ENCODE data around the gene MAP2K5.

MAP2K5 gene

DNA sequence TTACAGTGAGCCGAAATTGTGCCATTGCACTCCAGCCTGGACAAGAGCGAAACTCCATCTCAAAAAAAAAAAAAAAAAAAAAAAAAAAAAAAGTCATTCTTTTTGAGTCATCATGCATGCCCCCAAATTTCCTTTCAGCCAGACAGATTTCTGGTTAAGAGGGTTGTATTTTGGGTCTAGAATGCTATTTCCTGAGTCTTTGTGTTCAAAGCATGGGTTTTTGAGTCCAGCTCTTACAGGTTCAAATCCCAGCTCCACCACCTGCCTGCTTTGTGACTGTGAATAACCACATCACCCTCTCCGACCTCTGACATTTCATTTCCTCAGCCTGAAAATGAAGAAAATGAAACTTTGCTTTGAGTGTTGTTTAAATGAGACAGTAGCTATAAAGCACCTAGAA lies 30.9 kb upstream of the MAP2K5 start:
- TF ChIP-seq, protein P1, sequence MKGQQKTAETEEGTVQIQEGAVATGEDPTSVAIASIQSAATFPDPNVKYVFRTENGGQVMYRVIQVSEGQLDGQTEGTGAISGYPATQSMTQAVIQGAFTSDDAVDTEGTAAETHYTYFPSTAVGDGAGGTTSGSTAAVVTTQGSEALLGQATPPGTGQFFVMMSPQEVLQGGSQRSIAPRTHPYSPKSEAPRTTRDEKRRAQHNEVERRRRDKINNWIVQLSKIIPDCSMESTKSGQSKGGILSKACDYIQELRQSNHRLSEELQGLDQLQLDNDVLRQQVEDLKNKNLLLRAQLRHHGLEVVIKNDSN (IDR thresholded peaks at IDR 0.05) = no peak
- TF ChIP-seq CREB1 (IDR thresholded peaks at IDR 0.05; ENCODE audit: low read depth) = no peak
- TF ChIP-seq ZBTB7A (IDR thresholded peaks at IDR 0.05; ENCODE audit: low read depth) = no peak
- no peak for TF ChIP-seq CEBPB (IDR thresholded peaks at IDR 0.05)
- TF ChIP-seq FOXM1 (IDR thresholded peaks at IDR 0.05; ENCODE audit: borderline replicate concordance, low read depth) = no peak
- no peak for TF ChIP-seq EP300 (IDR thresholded peaks at IDR 0.05; ENCODE audit: borderline replicate concordance)
- TF ChIP-seq, protein P2, sequence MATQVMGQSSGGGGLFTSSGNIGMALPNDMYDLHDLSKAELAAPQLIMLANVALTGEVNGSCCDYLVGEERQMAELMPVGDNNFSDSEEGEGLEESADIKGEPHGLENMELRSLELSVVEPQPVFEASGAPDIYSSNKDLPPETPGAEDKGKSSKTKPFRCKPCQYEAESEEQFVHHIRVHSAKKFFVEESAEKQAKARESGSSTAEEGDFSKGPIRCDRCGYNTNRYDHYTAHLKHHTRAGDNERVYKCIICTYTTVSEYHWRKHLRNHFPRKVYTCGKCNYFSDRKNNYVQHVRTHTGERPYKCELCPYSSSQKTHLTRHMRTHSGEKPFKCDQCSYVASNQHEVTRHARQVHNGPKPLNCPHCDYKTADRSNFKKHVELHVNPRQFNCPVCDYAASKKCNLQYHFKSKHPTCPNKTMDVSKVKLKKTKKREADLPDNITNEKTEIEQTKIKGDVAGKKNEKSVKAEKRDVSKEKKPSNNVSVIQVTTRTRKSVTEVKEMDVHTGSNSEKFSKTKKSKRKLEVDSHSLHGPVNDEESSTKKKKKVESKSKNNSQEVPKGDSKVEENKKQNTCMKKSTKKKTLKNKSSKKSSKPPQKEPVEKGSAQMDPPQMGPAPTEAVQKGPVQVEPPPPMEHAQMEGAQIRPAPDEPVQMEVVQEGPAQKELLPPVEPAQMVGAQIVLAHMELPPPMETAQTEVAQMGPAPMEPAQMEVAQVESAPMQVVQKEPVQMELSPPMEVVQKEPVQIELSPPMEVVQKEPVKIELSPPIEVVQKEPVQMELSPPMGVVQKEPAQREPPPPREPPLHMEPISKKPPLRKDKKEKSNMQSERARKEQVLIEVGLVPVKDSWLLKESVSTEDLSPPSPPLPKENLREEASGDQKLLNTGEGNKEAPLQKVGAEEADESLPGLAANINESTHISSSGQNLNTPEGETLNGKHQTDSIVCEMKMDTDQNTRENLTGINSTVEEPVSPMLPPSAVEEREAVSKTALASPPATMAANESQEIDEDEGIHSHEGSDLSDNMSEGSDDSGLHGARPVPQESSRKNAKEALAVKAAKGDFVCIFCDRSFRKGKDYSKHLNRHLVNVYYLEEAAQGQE (IDR thresholded peaks at IDR 0.05; ENCODE audit: low read depth) = no peak
- TF ChIP-seq RAD21 (IDR thresholded peaks at IDR 0.05; ENCODE audit: low read depth) = no peak
- no peak for TF ChIP-seq EGR1 (IDR thresholded peaks at IDR 0.05)
- TF ChIP-seq, protein P3, sequence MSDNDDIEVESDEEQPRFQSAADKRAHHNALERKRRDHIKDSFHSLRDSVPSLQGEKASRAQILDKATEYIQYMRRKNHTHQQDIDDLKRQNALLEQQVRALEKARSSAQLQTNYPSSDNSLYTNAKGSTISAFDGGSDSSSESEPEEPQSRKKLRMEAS (IDR thresholded peaks at IDR 0.05) = no peak
- TF ChIP-seq TEAD4 (IDR thresholded peaks at IDR 0.05) = no peak
- TF ChIP-seq NFIC (IDR thresholded peaks at IDR 0.05) = no peak
- TF ChIP-seq YY1 (IDR thresholded peaks at IDR 0.05; ENCODE audit: low read depth) = no peak
- no peak for TF ChIP-seq TAF1 (IDR thresholded peaks at IDR 0.05; ENCODE audit: low read depth)
- TF ChIP-seq TCF12 (IDR thresholded peaks at IDR 0.05; ENCODE audit: low read depth) = no peak

DNA sequence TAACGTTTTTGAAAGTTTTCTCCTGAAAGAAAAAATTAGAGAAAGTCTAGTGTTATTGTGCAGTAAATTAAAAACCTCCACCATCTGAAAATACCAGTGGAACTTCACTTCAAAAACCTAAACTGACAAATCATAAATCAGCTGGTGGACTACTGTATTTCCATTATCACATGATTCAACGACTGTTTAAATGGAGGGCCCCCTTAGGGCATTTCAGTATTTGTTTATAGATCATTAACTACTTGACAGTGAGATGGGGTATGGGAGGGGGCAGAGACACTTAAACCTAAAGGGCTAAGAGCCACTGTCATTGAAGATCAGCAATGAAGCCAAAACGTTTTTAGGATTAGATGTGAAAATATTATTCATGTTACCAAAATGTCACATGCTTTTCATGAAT lies 30.4 kb upstream of the MAP2K5 start:
- TF ChIP-seq ZBTB7A (IDR thresholded peaks at IDR 0.05; ENCODE audit: low read depth) = no peak
- TF ChIP-seq EGR1 (IDR thresholded peaks at IDR 0.05) = no peak
- TF ChIP-seq CREB1 (IDR thresholded peaks at IDR 0.05; ENCODE audit: low read depth) = no peak
- TF ChIP-seq, protein P2 (IDR thresholded peaks at IDR 0.05; ENCODE audit: low read depth) = no peak
- no peak for TF ChIP-seq TCF12 (IDR thresholded peaks at IDR 0.05; ENCODE audit: low read depth)
- TF ChIP-seq FOXM1 (IDR thresholded peaks at IDR 0.05; ENCODE audit: borderline replicate concordance, low read depth) = no peak
- TF ChIP-seq, protein P3 (IDR thresholded peaks at IDR 0.05) = no peak
- TF ChIP-seq RAD21 (IDR thresholded peaks at IDR 0.05; ENCODE audit: low read depth) = no peak
- TF ChIP-seq EP300 (IDR thresholded peaks at IDR 0.05; ENCODE audit: borderline replicate concordance) = no peak
- no peak for TF ChIP-seq YY1 (IDR thresholded peaks at IDR 0.05; ENCODE audit: low read depth)
- no peak for TF ChIP-seq NFIC (IDR thresholded peaks at IDR 0.05)
- TF ChIP-seq CEBPB (IDR thresholded peaks at IDR 0.05) = no peak
- no peak for TF ChIP-seq TEAD4 (IDR thresholded peaks at IDR 0.05)
- TF ChIP-seq, protein P1 (IDR thresholded peaks at IDR 0.05) = no peak
- no peak for TF ChIP-seq TAF1 (IDR thresholded peaks at IDR 0.05; ENCODE audit: low read depth)

DNA sequence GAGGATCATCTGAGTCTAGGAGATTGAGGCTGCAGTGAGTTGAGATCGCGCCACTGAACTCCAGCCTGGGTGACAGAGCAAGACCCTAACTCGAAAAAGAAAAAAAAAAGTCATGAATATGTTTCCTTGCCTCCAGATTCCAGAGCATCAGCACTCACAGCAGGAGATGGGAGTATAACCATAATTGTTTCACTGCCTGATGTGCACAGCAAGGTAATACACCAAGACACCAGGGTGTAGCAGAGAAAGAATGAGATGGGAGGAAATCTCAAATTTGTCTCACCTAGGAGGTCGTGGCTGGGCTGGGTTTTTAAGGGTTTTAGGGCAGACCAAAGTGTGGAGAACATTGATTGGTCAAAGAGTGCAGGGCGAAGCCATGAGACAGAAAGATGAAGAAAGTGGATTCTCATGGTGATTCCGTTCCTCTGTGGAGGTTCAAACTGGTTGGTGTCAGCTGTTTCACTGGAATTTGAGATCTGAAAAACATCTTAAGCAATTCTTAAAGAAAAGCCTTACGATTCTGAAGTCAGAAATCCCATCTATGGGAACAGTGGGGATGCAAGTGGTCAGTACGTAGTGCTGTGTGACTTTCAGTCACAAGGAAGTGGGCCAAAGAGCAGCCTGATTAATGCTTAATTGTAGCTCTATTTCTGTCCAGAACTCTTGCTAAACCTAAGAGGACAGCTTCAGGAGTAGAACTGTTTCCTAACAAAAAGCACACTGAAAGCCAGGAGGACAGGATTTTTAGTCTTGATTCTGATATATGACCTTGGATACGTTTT lies 29.4 kb upstream of the MAP2K5 start:
- TF ChIP-seq CEBPB (IDR thresholded peaks at IDR 0.05) (no peak), RAD21 (IDR thresholded peaks at IDR 0.05; ENCODE audit: low read depth) (no peak), EP300 (IDR thresholded peaks at IDR 0.05; ENCODE audit: borderline replicate concordance) (no peak)
- TF ChIP-seq, protein P3 (IDR thresholded peaks at IDR 0.05) = no peak

DNA sequence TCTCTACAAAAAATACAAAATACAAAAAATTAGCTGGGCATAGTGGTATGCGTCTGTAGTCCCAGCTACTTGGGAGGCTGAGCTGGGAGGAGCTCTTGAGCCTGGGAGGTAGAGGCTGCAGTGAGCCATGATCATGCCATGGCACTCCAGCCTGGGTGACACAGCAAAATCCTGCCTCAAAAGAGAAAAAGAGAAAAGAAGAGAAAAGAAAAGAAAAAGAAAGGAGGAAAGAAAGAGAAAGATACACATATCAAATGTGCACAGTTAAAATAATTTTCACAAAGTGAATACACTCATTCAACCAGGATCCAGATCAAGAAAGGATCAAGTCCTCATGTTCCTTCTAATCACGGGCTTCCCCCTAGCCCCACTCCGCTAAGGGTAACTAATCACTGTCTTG lies 27.4 kb upstream of the MAP2K5 start:
- TF ChIP-seq CEBPB (IDR thresholded peaks at IDR 0.05) (no peak), NFIC (IDR thresholded peaks at IDR 0.05) (no peak), CREB1 (IDR thresholded peaks at IDR 0.05; ENCODE audit: low read depth) (no peak), FOXM1 (IDR thresholded peaks at IDR 0.05; ENCODE audit: borderline replicate concordance, low read depth) (no peak), TAF1 (IDR thresholded peaks at IDR 0.05; ENCODE audit: low read depth) (no peak)
- TF ChIP-seq, protein P3 (IDR thresholded peaks at IDR 0.05) = no peak

DNA sequence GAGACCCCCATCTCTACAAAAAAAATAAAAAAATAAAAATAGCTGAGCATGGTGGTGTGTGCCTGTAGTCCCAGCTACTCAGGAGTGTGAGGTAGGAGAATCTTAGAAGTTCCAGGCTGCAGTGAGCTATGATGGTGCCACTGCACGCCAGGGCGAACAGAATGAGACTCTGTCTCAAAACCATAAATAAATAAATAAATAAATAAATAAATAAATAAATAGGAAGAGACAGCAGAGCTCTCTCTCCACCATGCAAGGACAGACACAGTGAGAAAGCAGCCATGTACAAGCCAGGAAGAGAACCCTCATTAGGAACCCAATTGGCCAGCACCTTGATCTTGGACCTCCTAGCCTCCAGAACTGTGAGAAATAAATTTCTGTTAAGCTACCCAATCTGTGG lies 26.9 kb upstream of the MAP2K5 start:
- TF ChIP-seq, protein P3 (IDR thresholded peaks at IDR 0.05) = no peak
- no peak for TF ChIP-seq TEAD4 (IDR thresholded peaks at IDR 0.05)
- TF ChIP-seq CEBPB (IDR thresholded peaks at IDR 0.05) = no peak
- TF ChIP-seq RAD21 (IDR thresholded peaks at IDR 0.05; ENCODE audit: low read depth) = no peak
- TF ChIP-seq YY1 (IDR thresholded peaks at IDR 0.05; ENCODE audit: low read depth) = no peak
- no peak for TF ChIP-seq NFIC (IDR thresholded peaks at IDR 0.05)
- TF ChIP-seq, protein P1 (IDR thresholded peaks at IDR 0.05) = no peak
- no peak for TF ChIP-seq FOXM1 (IDR thresholded peaks at IDR 0.05; ENCODE audit: borderline replicate concordance, low read depth)
- TF ChIP-seq EP300 (IDR thresholded peaks at IDR 0.05; ENCODE audit: borderline replicate concordance) = no peak
- no peak for TF ChIP-seq TCF12 (IDR thresholded peaks at IDR 0.05; ENCODE audit: low read depth)
- no peak for TF ChIP-seq TAF1 (IDR thresholded peaks at IDR 0.05; ENCODE audit: low read depth)
- TF ChIP-seq ZBTB7A (IDR thresholded peaks at IDR 0.05; ENCODE audit: low read depth) = no peak
- TF ChIP-seq CREB1 (IDR thresholded peaks at IDR 0.05; ENCODE audit: low read depth) = no peak
- TF ChIP-seq, protein P2 (IDR thresholded peaks at IDR 0.05; ENCODE audit: low read depth) = no peak
- TF ChIP-seq EGR1 (IDR thresholded peaks at IDR 0.05) = no peak
